Right kidney (tissue), 1 donor: Measurements from ENCODE around the gene SLC6A17.
A peak's percentile ranks its signal among the peaks of the same experiment; 100 is the strongest.

Experiments
- DNase-seq: peaks from one replicate; pipeline ENCODE4 v3.0.0-alpha.2; 2016

Gene SLC6A17

GRCh38 chr1:110135666-110136065 is 14.6 kb upstream of the SLC6A17 start:
- no peak for DNase-seq

- no peak for DNase-seq
Measured at GRCh38 chr1:110136911-110137310, 13.4 kb upstream of the SLC6A17 start.

- DNase-seq, result no peak
Measured at GRCh38 chr1:110138956-110139355, 11.3 kb upstream of the SLC6A17 start.

GRCh38 chr1:110144366-110144765 is 5.9 kb upstream of the SLC6A17 start:
- no peak for DNase-seq

GRCh38 chr1:110148961-110149360 is 1.3 kb upstream of the SLC6A17 start:
- no peak for DNase-seq

- peak; percentile 35 for DNase-seq
Measured at GRCh38 chr1:110151175-110151669, 928 bp downstream of the SLC6A17 start.

- no peak for DNase-seq
Measured at GRCh38 chr1:110152133-110152785, 2.0 kb downstream of the SLC6A17 start.

- no peak for DNase-seq
Measured at GRCh38 chr1:110153407-110153950, 3.2 kb downstream of the SLC6A17 start.

- DNase-seq, result peak; percentile 59
Measured at GRCh38 chr1:110155878-110156522, 5.7 kb downstream of the SLC6A17 start.

GRCh38 chr1:110158261-110158660 is 8.0 kb downstream of the SLC6A17 start:
- no peak for DNase-seq

- no peak for DNase-seq
Measured at GRCh38 chr1:110159168-110159567, 8.9 kb downstream of the SLC6A17 start.

GRCh38 chr1:110160538-110161100 is 10.3 kb downstream of the SLC6A17 start:
- no peak for DNase-seq

GRCh38 chr1:110161165-110161564 is 10.9 kb downstream of the SLC6A17 start:
- no peak for DNase-seq

GRCh38 chr1:110161849-110162248 is 11.6 kb downstream of the SLC6A17 start:
- no peak for DNase-seq

- DNase-seq, result no peak
Measured at GRCh38 chr1:110163591-110163990, 13.3 kb downstream of the SLC6A17 start.

GRCh38 chr1:110164725-110165350 is 14.5 kb downstream of the SLC6A17 start:
- DNase-seq, result no peak

GRCh38 chr1:110165761-110166231 is 15.5 kb downstream of the SLC6A17 start:
- DNase-seq, result no peak

- no peak for DNase-seq
Measured at GRCh38 chr1:110166861-110167260, 16.6 kb downstream of the SLC6A17 start.

GRCh38 chr1:110170766-110171733 is 20.8 kb downstream of the SLC6A17 start:
- no peak for DNase-seq

- no peak for DNase-seq
Measured at GRCh38 chr1:110172001-110172400, 21.7 kb downstream of the SLC6A17 start.

GRCh38 chr1:110173466-110174105 is 23.3 kb downstream of the SLC6A17 start:
- no peak for DNase-seq
